Fibroblast of lung (primary cell): ENCODE results near the gene WEE1. TPM values are rescaled to one million over a fixed set of nuclear protein-coding genes. Genes with fewer than 3 reads are reported as not detected.
A peak's percentile ranks its signal among the peaks of the same experiment; 100 is the strongest.

Experiments used
- DNase-seq, 2 donors: peaks; one replicate each; pipeline versions ENCODE4 v3.0.0 to v3.0.0-alpha.2; 2010; ENCODE audit warnings: low read depth in 2 of 2
- H2AFZ ChIP-seq: 2 replicates; pipeline ENCODE4 v1.5.1; 2012; ENCODE audit warnings: low read length, control low read depth, inconsistent platforms
- H3K27ac ChIP-seq: 2 replicates; pipeline ENCODE4 v1.5.1; 2011; ENCODE audit warnings: low read length, control low read depth; ENCODE audit not compliant: insufficient read depth
- H3K27me3 ChIP-seq: 2 replicates; pipeline ENCODE4 v1.5.1; 2011; ENCODE audit warnings: mild to moderate bottlenecking, low read length; ENCODE audit not compliant: control insufficient read depth, insufficient read depth
- H3K36me3 ChIP-seq: 2 replicates; pipeline ENCODE4 v1.5.1; 2011; ENCODE audit warnings: low read length; ENCODE audit not compliant: control insufficient read depth, insufficient read depth
- H3K4me1 ChIP-seq: 2 replicates; pipeline ENCODE4 v1.5.1; 2011; ENCODE audit warnings: low read length; ENCODE audit not compliant: control insufficient read depth, insufficient read depth; ENCODE audit errors: extremely low read depth
- H3K4me2 ChIP-seq: 2 replicates; pipeline ENCODE4 v1.5.1; 2011; ENCODE audit warnings: low read length, control low read depth; ENCODE audit not compliant: insufficient read depth; ENCODE audit errors: extremely low read depth
- H3K4me3 ChIP-seq, 4 experiments: fragments of 200-600 bp in 1 of 4; sonication (generic) in 1 of 4; replicated peaks in 1 of 4; 2 replicates each; pipeline ENCODE4 v1.5.1; 2011 to 2016; ENCODE audit warnings: low read length in 4 of 4, low read depth in 3 of 4, mild to moderate bottlenecking in 3 of 4, control low read depth in 2 of 4, inconsistent platforms in 1 of 4, mixed read lengths in 1 of 4; ENCODE audit not compliant: insufficient read depth in 1 of 4; ENCODE audit errors: control extremely low read depth in 1 of 4
- H3K79me2 ChIP-seq: 2 replicates; pipeline ENCODE4 v1.5.1; 2012; ENCODE audit warnings: mild to moderate bottlenecking, low read length, inconsistent platforms; ENCODE audit not compliant: control insufficient read depth, insufficient read depth
- H3K9ac ChIP-seq: 2 replicates; pipeline ENCODE4 v1.5.1; 2011; ENCODE audit warnings: mild to moderate bottlenecking, low read length, control low read depth; ENCODE audit not compliant: insufficient read depth
- H3K9me3 ChIP-seq: 2 replicates; pipeline ENCODE4 v1.5.1; 2012; ENCODE audit warnings: low read depth, low read length; ENCODE audit not compliant: control insufficient read depth, insufficient read depth
- H4K20me1 ChIP-seq: 2 replicates; pipeline ENCODE4 v1.5.1; 2011; ENCODE audit warnings: low read length; ENCODE audit not compliant: control insufficient read depth, insufficient read depth; ENCODE audit errors: extremely low read depth
- CTCF ChIP-seq, 2 donors: IDR thresholded peaks in 1 of 2; conservative IDR thresholded peaks in 1 of 2; 1 replicate in 1 of 2; 2 replicates in 1 of 2; pipeline ENCODE4 v1.5.1; 2011 to 2012; ENCODE audit warnings: low read length in 2 of 2, control low read depth in 1 of 2, inconsistent platforms in 1 of 2, low read depth in 1 of 2, mild to moderate bottlenecking in 1 of 2
- EZH2 ChIP-seq: IDR thresholded peaks from 2 replicates; pipeline ENCODE4 v1.5.1; 2012; ENCODE audit warnings: low read length, control low read depth, mild to moderate bottlenecking; ENCODE audit errors: missing control alignments
- polyA plus RNA-seq, 2 donors: library from polyadenylated mRNA; depleted of rRNA in 1 of 2; stranded (reverse) in 1 of 2; unstranded in 1 of 2; fragments of >200 nt; gene quantifications; 2 replicates each; pipeline ENCODE4 v1.2.1, GENCODE V29; 2011 to 2012; ENCODE audit warnings: missing spikeins in 1 of 2
- total RNA-seq: library from RNA; depleted of rRNA; stranded (reverse); fragments of >200 nt; gene quantifications from 2 replicates; pipeline ENCODE4 v1.2.1, GENCODE V29; 2014

The WEE1 gene
- total and polyA plus RNA-seq, 2 donors (not counting 1 experiment from before 2014, with no cell fraction given): 55.2 to 77.5 TPM

DNA sequence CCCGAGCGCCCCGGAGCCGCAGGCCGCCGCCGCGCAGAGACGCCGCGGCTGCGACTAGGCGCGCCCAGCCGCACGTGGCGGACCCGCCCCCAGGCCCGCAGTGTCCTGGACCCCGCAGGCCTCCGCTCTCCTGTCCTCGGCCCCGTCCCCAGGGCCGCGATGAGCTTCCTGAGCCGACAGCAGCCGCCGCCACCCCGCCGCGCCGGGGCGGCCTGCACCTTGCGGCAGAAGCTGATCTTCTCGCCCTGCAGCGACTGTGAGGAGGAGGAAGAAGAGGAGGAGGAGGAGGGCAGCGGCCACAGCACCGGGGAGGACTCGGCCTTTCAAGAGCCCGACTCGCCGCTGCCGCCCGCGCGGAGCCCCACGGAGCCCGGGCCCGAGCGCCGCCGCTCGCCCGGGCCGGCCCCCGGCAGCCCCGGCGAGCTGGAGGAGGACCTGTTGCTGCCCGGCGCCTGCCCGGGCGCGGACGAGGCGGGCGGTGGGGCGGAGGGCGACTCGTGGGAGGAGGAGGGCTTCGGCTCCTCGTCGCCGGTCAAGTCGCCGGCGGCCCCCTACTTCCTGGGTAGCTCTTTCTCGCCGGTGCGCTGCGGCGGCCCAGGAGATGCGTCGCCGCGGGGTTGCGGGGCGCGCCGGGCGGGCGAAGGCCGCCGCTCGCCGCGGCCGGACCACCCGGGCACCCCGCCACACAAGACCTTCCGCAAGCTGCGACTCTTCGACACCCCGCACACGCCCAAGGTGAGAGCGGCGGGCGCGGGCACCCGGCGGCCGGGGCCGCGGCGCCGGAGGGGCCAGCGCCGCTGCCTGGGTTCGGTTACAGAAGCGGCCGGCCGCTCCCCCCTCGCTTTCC lies 528 bp downstream of the WEE1 start:
- Histone ChIP-seq H3K4me3 (peak overlapping the region; percentile 66 to 78 (median 76)), H3K4me1 (peaks cover 3% of the 10 kb centered on the region), H3K36me3 (no peaks in the 10 kb centered on the region), H3K79me2 (peaks cover 54% of the 10 kb centered on the region), H3K27ac (peak overlapping the region; percentile 89), H2AFZ (no peak overlapping the region), H3K9me3 (no peaks in the 10 kb centered on the region), H3K27me3 (no peaks in the 10 kb centered on the region), H3K9ac (peak overlapping the region; percentile 93), H4K20me1 (no peaks in the 10 kb centered on the region), H3K4me2 (peak overlapping the region; percentile 84)
- TF ChIP-seq CTCF (conservative IDR thresholded peaks at IDR 0.05 in 1 of 2, IDR thresholded peaks at IDR 0.05 in 1 of 2; ENCODE audit: low read depth in 1 of 2, low read length in 2 of 2) (no peak), EZH2 (no peak)
- no peak for DNase-seq

DNA sequence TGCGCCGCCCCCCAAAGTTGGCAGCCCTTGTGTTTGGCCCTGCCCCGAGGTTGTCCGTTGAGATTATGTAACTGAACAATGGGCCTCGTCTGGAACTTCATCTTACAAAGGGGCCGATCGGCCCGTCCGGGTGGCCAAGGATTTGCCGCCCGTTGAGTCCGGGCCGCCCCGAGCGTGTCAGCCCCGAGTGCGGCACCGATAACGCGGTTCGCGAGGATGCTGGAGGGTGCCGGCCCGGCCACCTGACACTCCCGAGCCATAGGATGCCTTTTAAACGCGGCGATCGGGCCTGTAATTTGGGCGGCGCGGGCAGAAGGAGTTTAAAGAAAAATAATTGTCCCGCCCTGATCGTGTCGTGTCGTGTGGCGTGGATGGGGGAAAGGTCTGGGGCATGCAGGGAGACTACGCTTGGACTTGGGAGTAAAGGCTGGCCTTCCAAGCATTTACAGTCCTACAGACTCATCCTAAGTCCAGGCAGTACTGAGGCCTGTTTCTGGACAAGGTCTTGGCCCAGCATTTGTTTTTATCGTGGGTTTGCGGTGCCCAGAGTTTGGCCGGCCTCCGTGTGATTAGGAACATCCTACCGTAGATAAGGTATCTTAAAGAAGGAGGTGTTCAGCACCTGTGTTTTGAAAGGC lies 1.3 kb downstream of the WEE1 start:
- peak; percentile 45 to 61 for DNase-seq
- H3K27me3 ChIP-seq: no peaks in the 10 kb centered on the region
- H3K27ac ChIP-seq: peak overlapping the region; percentile 89
- no peaks in the 10 kb centered on the region for H3K9me3 ChIP-seq
- peaks cover 2% of the 10 kb centered on the region for H3K36me3 ChIP-seq
- peaks cover 2% of the 10 kb centered on the region for H3K4me1 ChIP-seq
- peak overlapping the region; percentile 93 for H3K9ac ChIP-seq
- H3K79me2 ChIP-seq: peaks cover 61% of the 10 kb centered on the region
- peak overlapping the region; percentile 66 to 78 (median 76) for H3K4me3 ChIP-seq
- TF ChIP-seq CTCF (conservative IDR thresholded peaks at IDR 0.05 in 1 of 2, IDR thresholded peaks at IDR 0.05 in 1 of 2; ENCODE audit: low read depth in 1 of 2, low read length in 2 of 2): no peak
- no peak for TF ChIP-seq EZH2
- H4K20me1 ChIP-seq: no peaks in the 10 kb centered on the region
- peak overlapping the region; percentile 84 for H3K4me2 ChIP-seq
- no peak overlapping the region for H2AFZ ChIP-seq
